HG02970 (cell line): ENCODE results near the gene DHRS1.
"Not testable (repeated sequence)": the region's sequence is repeated elsewhere in the genome, so short reads cannot be mapped to it uniquely, and the experiment has no call there.

ENCODE experiments used
- ATAC-seq: cut with Tn5 transposase; IDR thresholded peaks from one replicate; pipeline ENCODE4 v1.9.1; 2021; ENCODE audit warnings: mild to moderate bottlenecking, moderate library complexity, moderate number of reproducible peaks; ENCODE audit not compliant: unreplicated experiment, low FRiP score

Gene DHRS1

GRCh38 chr14:24253936-24254335, 45.6 kb downstream of the DHRS1 start:
- no peak for ATAC-seq

GRCh38 chr14:24252289-24253124, 47.1 kb downstream of the DHRS1 start:
- ATAC-seq = no peak

GRCh38 chr14:24251880-24252288, 47.7 kb downstream of the DHRS1 start:
- ATAC-seq = no peak

- no peak for ATAC-seq
Observed at GRCh38 chr14:24250354-24250753, 49.2 kb downstream of the DHRS1 start.

GRCh38 chr14:24249230-24250021, 50.2 kb downstream of the DHRS1 start:
- no peak for ATAC-seq

- ATAC-seq = no peak
Observed at GRCh38 chr14:24247422-24247821, 52.2 kb downstream of the DHRS1 start.

- ATAC-seq = no peak
Observed at GRCh38 chr14:24246765-24247212, 52.8 kb downstream of the DHRS1 start.

GRCh38 chr14:24245350-24245749, 54.2 kb downstream of the DHRS1 start:
- ATAC-seq = not testable (repeated sequence)

GRCh38 chr14:24243336-24243836, 56.2 kb downstream of the DHRS1 start:
- ATAC-seq = no peak

GRCh38 chr14:24241829-24242443, 57.6 kb downstream of the DHRS1 start:
- ATAC-seq = peak; percentile 70
